Loucy (cell line): ENCODE measurements around the gene ACVRL1.

Experiments used
- CTCF ChIP-seq: fragments of 200-600 bp; sonication (generic); conservative IDR thresholded peaks from 2 replicates; pipeline ENCODE4 v1.5.1; 2014; ENCODE audit warnings: mild to moderate bottlenecking, antibody characterized with exemption, low read length
- EZH2phosphoT487 ChIP-seq: fragments of 200-600 bp; IDR thresholded peaks from 2 replicates; pipeline ENCODE4 v1.6.1; 2018; ENCODE audit warnings: antibody characterized with exemption, mild to moderate bottlenecking, moderate library complexity, borderline replicate concordance

- no peak for TF ChIP-seq CTCF
- no peak for TF ChIP-seq EZH2phosphoT487
Observed at GRCh38 chr12:51895378-51896135, 11.7 kb upstream of the ACVRL1 start.
